HG02840 (cell line): Measurements from ENCODE around the gene CNOT4.
"Not testable (repeated sequence)": the region's sequence is repeated elsewhere in the genome, so short reads cannot be mapped to it uniquely, and the experiment has no call there.

Experiments
- ATAC-seq: cut with Tn5 transposase; IDR thresholded peaks from one replicate; pipeline ENCODE4 v1.9.1; 2021; ENCODE audit warnings: mild to moderate bottlenecking, moderate library complexity, moderate number of reproducible peaks; ENCODE audit not compliant: unreplicated experiment, low FRiP score

Gene CNOT4

GRCh38 chr7:135463908-135464307 is 46.0 kb downstream of the CNOT4 start:
- ATAC-seq: no peak

DNA sequence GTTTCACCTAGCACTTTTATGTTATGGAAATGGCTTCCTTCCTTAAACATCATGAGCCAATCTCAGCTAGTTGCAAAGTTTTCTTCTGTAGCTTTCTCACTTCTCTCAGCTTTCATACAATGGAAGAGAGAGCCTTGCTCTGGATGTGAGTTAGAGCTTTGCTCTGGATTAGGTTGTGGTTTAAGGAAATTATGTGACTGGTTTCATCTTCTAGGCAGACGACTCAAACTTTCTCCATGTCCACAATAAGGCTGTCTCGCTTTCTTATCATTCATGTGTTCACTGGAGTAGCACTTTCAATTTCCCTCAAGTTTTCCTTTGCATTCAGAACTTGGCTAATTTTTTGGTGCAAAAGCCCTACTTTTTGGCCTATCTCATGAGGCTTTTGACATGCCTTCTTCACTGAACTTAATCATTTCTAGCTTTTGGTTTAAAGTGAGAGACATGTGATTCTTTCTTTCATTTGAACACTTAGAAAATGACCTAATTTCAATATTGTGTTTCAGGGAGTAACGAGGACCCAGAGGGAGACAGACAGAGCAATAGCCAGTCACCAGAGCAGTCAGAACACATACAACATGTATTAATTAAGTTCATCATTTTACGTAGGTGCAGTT is 49.8 kb downstream of the CNOT4 start:
- no peak for ATAC-seq

DNA sequence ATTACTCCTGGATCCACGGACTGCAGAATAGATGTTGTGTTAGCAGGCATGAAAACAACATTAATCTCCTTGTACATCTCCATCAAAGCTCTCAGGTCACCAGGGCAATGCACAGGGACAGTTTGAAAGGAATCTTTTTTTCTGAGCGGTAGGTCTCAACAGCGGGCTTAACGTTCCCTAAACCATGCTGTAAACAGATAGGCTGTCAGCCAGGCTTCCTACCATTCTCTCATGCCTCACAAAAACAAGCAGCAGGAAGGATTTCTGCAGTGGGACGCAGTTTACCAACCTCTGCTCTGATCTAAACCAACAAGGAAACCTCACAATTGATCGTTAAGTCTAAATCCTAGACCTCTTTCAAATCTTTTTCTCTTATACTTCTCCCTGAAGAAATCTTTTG is 50.8 kb downstream of the CNOT4 start:
- no peak for ATAC-seq

- no peak for ATAC-seq
These were observed 55.8 kb downstream of the CNOT4 start for GRCh38 chr7:135454060-135454459.

GRCh38 chr7:135449436-135449835 is 60.5 kb downstream of the CNOT4 start:
- ATAC-seq: no peak

- ATAC-seq: no peak
These were observed 61.1 kb downstream of the CNOT4 start for GRCh38 chr7:135448753-135449152.

DNA sequence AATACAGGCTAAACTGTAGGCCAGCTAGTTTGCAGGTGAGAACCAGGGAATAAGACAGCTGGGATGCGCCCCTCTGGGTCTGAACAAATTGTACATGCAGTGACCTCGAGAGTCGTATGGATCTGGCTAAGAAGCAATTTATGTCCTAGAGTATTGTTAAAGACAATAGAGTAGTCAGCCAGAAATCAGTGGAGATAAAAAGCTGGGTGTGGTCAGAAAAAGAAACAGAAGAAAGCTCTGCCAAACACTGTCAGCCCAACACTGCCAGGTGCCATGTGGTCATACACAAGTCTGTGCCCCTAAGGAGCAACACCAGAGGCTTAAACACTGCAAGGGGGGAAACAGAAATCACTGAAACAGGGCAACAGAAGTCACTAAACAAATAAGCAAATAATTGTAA is 62.2 kb downstream of the CNOT4 start:
- ATAC-seq: no peak

DNA sequence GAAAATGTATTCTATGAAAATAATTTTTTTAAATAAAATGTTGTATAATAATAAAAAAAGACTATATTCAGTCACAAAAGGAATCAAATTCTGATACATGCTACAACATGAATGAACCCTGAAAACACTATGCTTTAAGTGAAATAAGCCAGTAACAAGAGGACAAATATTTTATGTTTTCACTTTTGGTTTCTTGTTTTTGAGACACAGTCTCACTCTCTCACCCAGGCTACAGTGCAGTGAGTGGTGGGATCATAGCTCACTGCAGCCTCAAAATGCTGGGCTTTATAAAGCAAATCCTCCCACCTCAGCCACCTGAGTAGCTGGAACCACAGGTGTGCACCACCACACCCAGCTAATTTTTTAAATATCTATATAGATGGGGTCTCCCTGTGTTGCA is 64.2 kb downstream of the CNOT4 start:
- no peak for ATAC-seq

DNA sequence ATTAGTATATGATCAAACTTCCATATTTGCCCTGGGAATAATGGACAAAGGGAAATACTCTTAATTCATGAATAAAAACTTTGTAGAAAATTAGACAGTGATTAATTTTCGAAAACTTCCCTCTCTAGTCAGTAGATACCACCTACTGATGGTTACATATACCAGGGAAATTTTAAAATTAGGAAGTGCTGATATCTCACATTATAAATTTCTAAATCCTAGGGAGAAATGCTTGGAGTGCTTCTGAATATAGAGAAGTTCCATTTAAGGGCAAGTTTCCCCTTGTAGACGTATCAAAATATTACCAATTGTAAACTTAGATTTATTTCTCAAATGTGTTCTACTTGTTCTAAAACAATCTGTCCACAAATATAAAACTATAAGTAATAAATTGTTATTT is 64.6 kb downstream of the CNOT4 start:
- not testable (repeated sequence) for ATAC-seq

GRCh38 chr7:135441791-135442190 is 68.1 kb downstream of the CNOT4 start:
- ATAC-seq: no peak

GRCh38 chr7:135434047-135434446 is 75.9 kb downstream of the CNOT4 start:
- no peak for ATAC-seq

- ATAC-seq: no peak
These were observed 79.3 kb downstream of the CNOT4 start for GRCh38 chr7:135430626-135431025.

- no peak for ATAC-seq
These were observed 81.0 kb downstream of the CNOT4 start for GRCh38 chr7:135428879-135429278.

DNA sequence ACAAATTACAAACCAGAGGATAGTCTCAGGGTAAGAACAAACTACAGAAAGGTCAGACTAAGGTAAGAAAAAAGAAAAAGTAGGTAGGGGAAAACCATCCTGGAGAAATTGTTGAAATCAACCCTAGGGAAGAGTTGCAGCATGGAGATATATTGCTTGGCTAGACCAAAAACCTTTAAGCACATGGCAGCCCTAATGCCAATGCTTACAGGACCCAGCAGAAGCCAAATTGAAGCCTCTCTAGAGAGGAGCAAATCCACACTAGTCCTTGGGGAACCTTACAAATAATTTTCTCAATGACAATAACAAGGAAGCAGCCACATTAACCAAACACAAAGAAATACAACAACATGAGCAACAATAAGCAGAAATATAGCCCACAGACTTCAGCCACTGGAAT is 81.9 kb downstream of the CNOT4 start:
- no peak for ATAC-seq

GRCh38 chr7:135427166-135427565 is 82.7 kb downstream of the CNOT4 start:
- no peak for ATAC-seq

DNA sequence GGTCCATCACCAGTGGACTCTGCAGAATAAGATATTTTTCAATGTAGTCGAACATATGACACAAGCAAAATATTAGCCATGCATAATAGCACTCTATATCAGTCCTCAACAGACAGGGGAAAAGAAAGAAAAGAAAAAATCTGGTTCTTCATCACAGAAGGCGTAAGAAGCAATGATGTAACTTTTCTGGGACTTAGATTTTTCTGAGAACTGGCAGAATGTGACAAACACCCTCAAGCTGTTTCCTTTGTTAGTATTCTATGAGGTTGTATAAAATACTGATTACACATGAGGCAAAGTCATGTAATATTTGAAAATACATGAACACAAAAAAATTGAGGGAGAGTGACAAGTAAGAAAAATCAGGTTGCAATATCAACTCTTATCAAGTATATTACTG is 84.9 kb downstream of the CNOT4 start:
- ATAC-seq: no peak

GRCh38 chr7:135420786-135421185 is 89.1 kb downstream of the CNOT4 start:
- no peak for ATAC-seq

GRCh38 chr7:135416431-135416830 is 93.5 kb downstream of the CNOT4 start:
- ATAC-seq: no peak

DNA sequence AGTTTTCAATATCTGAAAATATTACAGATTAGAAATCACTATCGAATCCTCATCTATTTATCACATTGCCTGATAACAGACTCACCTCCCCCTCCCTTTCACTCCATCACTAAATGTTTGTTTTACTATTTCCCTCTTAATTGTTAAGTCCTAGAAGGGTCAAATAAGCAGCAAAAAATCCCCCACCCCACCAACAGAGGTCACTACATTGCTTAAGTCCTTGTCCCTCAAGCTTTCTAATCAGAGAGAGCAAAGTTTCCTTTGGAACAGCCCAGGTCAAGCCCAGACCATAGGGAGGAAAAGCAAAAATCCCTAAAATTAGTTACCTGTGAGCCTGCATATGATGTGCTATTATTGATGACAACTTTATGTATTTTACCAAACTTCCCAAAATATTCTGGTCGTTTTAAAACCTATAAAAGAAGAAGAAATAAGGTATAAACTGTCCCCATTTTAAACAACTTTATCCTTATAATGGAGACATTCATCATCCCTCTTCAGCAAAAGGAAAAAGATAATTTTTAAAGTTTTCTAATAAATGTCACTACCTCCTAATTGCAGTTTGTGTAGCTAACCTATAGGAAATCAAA is 95.0 kb downstream of the CNOT4 start:
- no peak for ATAC-seq

DNA sequence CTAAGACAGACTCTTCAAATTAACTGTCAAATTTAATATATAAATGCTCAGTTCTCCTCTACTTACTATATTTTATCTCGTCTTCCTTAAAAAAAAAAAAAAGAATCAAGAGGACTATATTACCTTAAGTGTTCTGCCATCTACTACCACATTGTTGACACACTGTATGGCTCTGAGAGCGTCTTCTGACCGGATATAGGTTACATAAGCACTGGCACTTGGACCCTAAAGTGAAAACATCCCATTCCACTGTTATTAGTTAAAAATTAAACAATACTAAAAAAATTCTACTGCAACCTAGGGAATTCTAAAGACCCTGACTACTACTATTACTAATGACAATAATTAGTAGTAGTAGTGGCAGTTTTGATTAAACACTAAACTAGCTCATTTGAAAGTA is 95.7 kb downstream of the CNOT4 start:
- ATAC-seq: no peak

DNA sequence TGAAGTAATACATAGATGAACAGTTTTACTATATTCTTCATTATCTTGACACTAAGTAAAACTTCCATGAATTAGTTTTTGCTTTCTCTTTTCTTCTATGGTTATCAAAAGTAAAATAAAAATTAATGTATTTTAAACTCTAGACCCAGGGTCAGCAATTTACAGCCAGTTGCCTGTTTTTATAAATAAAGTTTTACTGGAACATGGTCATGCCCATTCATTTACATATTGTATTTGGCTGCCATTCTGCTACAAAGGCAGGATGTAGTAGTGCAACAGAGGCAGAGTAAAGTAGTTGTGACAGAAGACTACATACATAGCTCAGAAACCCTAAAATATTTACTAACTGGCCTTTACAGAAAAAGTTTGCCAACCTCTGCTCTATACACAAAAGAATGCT is 98.8 kb downstream of the CNOT4 start:
- no peak for ATAC-seq

GRCh38 chr7:135410543-135410942 is 99.4 kb downstream of the CNOT4 start:
- ATAC-seq: no peak
